ENCODE data around the gene ITGA7. TPM values are rescaled to one million over a fixed set of nuclear protein-coding genes. Genes with fewer than 3 reads are reported as not detected.

ITGA7 gene
- polyA plus RNA-seq, 5 donors: 11.4 to 33.9 (median 27.2) TPM

- no peak for DNase-seq
These were observed 26.9 kb upstream of the ITGA7 start for GRCh38 chr12:55734595-55734994.

DNA sequence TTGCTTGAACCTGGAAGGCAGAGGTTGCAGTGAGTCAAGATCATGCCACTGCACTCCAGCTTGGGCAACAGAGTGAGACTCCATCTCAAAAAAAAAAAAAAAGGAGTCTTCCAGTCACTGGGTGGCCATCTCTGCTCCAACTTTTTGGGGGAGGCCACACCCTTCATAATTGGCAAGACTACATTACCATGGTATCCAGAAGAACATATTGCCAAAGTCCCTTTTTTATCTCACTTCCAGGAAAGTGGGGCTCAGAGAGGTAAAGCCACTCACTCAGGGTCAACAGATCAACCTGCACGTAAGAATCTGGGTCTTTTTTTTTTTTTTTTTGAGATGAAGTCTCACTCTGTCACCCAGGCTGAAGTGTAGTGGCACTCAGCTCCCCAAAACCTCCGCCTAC lies 26.2 kb upstream of the ITGA7 start:
- DNase-seq: no peak

DNA sequence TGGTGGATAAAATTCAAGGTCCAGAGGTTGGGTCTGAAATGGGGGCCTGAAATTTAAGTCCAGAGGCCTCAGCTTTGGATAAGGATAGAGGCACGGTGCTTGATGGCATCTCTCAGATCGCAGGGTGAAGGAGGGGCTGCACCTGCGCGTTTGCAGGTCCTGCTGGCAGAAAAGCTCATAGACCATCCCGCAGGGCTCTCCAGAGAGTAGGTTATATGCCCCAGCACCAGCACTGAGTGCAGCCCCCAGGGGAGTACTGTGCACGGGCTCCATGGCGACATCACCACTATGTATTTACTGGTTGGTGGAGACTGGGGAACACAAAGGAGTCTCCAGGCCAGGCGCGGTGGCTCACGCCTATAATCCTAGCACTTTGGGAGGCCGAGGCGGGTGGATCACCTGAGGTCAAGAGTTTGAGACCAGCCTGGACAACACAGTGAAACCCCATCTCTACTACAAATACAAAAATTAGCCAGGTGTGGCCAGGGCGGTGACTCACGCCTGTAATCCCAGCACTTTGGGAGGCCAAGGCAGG lies 25.4 kb upstream of the ITGA7 start:
- no peak for DNase-seq

DNA sequence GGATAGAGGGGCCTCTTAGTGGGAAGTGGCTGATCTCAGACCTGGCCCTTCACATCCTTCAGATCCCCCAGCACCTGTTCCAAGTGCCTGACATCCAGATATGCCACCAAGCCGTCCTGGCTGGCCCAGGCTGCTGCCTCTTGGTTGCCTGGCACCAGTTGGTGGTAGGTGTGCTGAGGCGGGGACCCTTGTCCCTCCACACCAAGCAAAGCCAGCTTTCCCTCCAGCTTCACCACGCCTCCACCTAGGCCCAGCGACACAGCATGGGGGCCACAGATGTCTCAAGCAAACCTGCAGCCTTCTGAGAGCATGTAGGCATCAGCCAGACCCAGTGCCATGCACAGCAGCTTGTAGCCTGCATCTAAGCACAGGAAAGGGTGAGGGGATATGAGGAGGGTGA lies 24.6 kb upstream of the ITGA7 start:
- DNase-seq: no peak

DNA sequence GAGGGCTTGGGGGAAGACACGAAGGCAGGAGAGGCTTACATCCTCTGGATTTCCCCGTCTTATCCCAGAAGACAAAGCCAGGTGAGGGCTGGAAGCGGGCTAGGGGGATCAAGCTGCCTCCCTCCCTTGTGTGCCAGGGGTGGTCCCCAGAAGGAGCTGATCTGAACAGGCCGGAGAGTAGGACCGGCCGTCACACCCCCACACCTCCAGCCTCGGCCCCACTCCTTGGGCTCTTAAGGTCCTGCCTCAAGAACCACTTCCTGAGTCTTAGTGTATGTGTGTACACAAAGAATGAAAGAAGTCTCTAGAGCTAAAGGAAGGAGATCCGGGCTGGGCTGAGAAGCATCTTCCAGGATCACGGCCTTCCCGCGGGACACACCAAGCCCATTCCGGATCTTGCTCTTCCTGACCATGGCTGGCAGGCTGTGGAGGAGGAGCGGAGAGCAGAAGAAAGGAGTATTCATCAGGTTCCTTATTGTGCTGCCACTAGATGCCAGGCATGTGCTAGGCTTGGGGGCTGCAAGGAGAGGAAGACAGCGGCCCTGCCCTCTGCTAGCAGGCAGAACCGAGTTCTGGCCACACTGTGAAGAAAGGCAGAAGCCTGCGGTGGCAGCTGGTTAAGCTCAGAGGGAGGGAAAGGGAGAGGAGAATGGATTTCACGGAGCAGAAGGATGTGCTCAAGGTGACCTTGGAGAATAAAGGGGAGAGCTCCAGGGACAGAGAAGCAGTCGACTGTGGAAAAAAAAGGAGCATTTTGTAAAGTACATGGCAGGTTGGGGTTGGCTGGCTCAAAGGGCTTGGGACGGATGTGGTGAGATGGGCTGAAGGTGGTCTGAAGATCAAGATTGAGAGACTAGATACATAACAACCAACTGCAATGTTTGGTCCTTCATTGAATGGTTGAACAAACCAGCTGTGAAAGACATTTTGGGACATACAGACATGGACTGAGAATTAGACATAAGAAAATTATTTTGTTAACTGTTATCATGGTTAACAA lies 22.4 kb upstream of the ITGA7 start:
- DNase-seq: peak in 1 of 2 donors; percentile 59

DNA sequence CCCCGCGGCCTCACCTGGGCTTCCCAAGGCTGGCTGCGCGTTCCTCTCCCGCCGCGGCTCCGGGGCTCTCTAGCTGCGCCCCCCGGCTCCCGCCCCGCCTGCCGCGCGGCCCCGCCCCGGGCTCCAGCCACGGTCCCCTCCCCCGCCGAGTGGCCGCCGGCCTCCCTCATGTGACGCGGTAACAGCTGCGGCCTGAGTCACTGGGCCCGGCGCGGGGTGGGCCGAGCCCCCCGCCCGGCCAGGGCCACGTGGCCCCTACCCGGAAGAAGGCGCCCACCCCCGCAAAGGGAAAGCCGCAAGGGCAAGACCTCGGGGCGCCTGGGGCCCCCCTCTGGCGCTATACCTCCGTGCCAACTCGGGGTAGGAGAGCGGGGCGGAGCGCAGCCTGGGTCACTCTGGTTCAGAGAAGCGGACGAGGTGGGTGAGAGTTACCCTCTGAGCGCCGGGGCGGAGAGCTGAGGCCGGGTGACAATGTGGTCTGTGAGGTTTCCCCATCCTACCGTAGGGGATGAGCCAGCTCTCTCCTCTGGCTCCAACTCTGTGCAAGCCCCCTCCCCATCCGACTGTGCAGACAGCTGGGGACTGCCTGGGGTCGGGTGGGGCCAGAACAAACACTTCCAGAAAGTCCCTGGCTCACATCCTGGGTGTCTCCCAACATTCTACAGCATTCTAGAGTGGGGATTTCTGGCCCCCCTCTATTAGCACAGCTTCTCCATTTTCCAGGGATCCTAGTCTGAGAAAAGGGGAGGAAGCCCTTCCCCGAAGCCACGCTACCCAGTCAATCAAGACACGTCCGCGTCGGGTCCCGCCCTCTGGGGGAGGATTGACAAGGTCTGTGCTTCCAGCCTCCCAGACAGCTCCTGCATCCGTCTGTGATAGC lies 21.5 kb upstream of the ITGA7 start, which contains the start of gene CD63:
Gene CD63, minus strand, starts transcription at position 71 of the 880 bp plus-strand sequence. CDS start 668 bp downstream, outside the sequence.
- peak; percentile 88 for DNase-seq

- DNase-seq: peak; percentile 79 to 84
These were observed 20.7 kb upstream of the ITGA7 start for GRCh38 chr12:55728186-55728938.

- peak in 1 of 2 donors; percentile 38 for DNase-seq
These were observed 20.0 kb upstream of the ITGA7 start for GRCh38 chr12:55727643-55728185.

GRCh38 chr12:55726971-55727370 lies 19.3 kb upstream of the ITGA7 start:
- no peak for DNase-seq

DNA sequence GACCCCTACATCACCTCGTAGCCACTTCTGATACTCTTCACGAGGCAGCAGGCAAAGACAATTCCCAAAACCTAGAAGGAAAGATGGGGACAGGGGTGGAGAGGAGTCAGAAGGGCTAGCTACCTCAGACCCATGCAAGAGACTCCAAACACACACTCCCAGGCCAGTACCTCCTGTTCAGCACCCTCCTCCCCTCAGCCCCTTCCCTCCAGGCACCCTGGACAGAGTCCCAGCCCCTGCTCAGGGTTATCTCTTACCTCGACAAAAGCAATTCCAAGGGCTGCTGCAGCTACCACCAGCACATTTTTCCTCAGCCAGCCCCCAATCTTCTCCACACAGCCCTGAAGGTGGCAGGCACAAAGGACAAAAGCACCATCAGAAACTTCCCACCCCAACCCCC lies 17.9 kb upstream of the ITGA7 start:
- no peak for DNase-seq

DNA sequence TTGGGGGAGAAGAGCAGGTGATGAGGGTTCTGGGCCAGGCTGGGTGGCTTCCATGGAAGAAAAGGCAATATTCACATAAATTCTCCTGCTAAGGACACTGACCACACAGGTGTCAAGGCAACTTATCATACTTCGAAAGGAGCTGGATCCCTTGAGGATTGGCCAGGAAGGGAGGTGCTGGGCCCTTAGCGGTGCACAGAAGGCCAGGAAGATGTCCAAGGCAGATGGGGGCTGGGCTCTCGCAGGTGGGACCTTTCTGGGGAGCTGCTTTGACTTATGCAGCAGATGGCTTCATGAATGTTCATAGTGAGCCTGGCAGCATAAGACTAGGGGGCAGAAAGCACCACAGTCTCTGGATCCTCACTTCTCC lies 17.2 kb upstream of the ITGA7 start:
- no peak for DNase-seq

GRCh38 chr12:55724226-55724939 lies 16.7 kb upstream of the ITGA7 start:
- DNase-seq: no peak

- no peak for DNase-seq
These were observed 16.0 kb upstream of the ITGA7 start for GRCh38 chr12:55723516-55724225.

- no peak for DNase-seq
These were observed 15.2 kb upstream of the ITGA7 start for GRCh38 chr12:55722948-55723347.

DNA sequence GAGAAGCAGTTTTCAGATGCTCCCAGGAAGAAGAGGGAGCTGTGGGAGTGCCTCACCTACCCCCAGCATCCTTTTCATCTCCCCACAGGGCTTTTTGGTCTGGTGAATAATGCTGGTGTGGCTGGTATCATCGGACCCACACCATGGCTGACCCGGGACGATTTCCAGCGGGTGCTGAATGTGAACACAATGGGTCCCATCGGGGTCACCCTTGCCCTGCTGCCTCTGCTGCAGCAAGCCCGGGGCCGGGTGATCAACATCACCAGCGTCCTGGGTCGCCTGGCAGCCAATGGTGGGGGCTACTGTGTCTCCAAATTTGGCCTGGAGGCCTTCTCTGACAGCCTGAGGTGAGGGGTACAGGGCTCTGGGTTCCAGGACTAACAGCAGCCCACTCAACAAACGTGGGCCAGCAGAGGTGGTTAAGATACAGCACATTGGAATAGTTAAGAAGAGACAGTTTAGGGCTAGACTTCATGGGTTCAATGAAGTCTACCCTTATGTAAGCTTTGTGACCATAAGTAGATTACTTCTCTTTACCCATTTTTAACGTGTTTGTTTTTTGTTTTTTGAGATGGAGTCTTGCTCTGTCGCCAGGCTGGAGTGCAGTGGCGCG lies 14.0 kb upstream of the ITGA7 start:
- no peak for DNase-seq

- DNase-seq: no peak
These were observed 13.3 kb upstream of the ITGA7 start for GRCh38 chr12:55720894-55721444.

DNA sequence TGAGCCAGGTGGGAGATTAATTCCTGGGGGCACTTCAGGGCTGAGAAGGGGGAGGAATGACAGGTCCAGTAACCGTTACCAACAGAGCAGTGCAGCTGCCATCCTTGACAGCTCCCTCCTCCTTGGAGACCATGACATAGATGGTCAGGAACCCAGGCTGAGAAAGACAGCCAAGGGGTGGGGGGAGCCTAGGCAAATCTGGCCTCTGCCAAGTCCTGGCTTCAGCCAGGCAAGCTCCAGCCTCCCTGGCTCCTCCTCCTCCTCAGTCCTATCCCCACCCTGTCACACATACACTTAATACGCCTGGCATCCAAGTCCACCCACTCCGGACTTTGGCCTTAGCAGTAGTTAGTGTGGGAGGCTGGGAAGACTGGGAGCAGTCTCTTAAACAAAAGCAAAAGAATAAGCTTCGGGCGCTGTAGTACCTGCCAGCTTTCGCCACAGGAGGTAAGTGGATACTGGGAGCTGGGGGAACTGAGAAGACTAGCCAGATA lies 12.4 kb upstream of the ITGA7 start, which contains the start of gene RDH5:
Gene RDH5, plus strand, starts transcription at position 323 of the 494 bp plus-strand sequence. CDS start 792 bp downstream, outside the sequence.
- no peak for DNase-seq

DNA sequence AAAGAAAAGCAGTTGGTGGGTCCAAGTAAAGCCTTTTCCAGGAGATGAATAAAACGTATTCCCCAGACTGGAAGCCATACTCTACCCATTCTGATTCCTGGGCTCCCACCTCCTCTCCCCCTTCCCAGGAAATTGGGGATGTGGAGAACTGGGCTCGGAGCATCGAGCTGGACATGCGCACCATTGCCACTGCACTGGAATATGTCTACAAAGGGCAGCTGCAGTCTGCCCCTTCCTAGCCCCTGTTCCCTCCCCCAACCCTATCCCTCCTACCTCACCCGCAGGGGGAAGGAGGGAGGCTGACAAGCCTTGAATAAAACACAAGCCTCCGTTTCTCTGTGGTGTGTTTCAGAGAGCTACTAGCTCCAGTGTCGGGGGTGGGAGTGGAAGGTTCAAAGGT lies 11.7 kb upstream of the ITGA7 start:
- DNase-seq: no peak
